NCI-H446 (cell line): ENCODE data around the gene IRF8.

Experiments used
- DNase-seq, 2 experiments: peaks; one replicate each; lab custom pipeline; 2025; lab: John Stamatoyannopoulos, UW

The IRF8 gene

GRCh38 chr16:85958731-85959130, 59.8 kb downstream of the IRF8 start:
- DNase-seq: no peak

- no peak for DNase-seq
These were observed 60.7 kb downstream of the IRF8 start for GRCh38 chr16:85959686-85960085.

- no peak for DNase-seq
These were observed 61.6 kb downstream of the IRF8 start for GRCh38 chr16:85960486-85961046.

GRCh38 chr16:85961988-85962915, 63.3 kb downstream of the IRF8 start:
- DNase-seq: no peak

GRCh38 chr16:85963753-85964285, 64.9 kb downstream of the IRF8 start:
- DNase-seq: no peak

GRCh38 chr16:85965125-85965524, 66.2 kb downstream of the IRF8 start:
- DNase-seq: no peak

- DNase-seq: no peak
These were observed 68.1 kb downstream of the IRF8 start for GRCh38 chr16:85967111-85967510.

GRCh38 chr16:85968041-85968920, 69.3 kb downstream of the IRF8 start:
- DNase-seq: no peak

- DNase-seq: no peak
These were observed 70.2 kb downstream of the IRF8 start for GRCh38 chr16:85969159-85969558.

GRCh38 chr16:85969591-85969990, 70.6 kb downstream of the IRF8 start:
- no peak for DNase-seq

- DNase-seq: no peak
These were observed 71.2 kb downstream of the IRF8 start for GRCh38 chr16:85970016-85970733.

- no peak for DNase-seq
These were observed 71.8 kb downstream of the IRF8 start for GRCh38 chr16:85970738-85971137.
